ENCODE measurements around the gene SLC6A16.

DNA sequence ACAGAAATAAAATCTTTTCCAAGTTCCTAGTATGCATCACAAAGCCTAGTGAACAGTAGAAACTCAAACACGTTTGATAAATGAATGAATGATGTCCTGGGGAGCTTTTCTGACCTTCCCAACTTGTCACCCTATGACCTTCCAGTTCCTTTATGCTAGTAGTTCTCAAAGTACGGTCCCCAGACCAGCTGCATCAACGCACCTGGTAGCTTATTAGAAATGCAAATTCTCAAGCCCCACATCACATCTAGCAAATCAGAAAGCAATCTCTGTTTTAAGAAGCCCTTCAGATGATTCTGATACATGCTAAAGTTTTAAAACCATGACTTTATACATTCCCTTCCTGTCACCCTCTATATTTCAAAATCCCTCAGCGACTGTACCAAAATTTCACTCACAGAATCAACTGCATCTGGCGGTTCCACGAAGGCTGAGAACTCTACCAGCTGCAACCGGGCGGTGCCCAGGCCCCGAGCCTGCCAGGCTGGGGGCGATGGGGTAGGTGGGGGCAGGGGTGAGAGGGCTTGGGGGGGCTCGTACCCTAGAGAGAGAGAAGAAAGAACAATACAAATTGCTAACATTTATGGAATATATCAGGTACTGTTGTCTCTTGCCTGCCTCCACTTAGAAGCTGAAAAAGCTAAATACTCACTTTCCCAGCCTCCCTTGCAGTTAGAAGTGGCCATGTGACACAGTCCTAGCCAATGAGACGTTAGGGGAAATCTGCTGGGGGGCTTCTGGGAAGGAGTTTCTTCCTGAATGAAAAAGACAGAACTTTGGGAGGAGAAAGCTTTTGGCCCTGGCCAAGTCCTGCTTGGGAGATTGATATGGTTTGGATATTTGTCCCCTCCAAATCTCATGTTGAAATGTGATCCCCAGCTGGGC lies 23.6 kb upstream of the SLC6A16 start:
- TF ChIP-seq, protein P1, sequence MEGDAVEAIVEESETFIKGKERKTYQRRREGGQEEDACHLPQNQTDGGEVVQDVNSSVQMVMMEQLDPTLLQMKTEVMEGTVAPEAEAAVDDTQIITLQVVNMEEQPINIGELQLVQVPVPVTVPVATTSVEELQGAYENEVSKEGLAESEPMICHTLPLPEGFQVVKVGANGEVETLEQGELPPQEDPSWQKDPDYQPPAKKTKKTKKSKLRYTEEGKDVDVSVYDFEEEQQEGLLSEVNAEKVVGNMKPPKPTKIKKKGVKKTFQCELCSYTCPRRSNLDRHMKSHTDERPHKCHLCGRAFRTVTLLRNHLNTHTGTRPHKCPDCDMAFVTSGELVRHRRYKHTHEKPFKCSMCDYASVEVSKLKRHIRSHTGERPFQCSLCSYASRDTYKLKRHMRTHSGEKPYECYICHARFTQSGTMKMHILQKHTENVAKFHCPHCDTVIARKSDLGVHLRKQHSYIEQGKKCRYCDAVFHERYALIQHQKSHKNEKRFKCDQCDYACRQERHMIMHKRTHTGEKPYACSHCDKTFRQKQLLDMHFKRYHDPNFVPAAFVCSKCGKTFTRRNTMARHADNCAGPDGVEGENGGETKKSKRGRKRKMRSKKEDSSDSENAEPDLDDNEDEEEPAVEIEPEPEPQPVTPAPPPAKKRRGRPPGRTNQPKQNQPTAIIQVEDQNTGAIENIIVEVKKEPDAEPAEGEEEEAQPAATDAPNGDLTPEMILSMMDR (conservative IDR thresholded peaks at IDR 0.05) = no peak
- no peak for TF ChIP-seq EZH2 (IDR thresholded peaks at IDR 0.05; ENCODE audit: low read depth)

Data from PC-9 (cell line).